ENCODE results near the gene WFDC10B.
"Not testable (repeated sequence)": the region's sequence is repeated elsewhere in the genome, so short reads cannot be mapped to it uniquely, and the experiment has no call there.

The WFDC10B gene

DNA sequence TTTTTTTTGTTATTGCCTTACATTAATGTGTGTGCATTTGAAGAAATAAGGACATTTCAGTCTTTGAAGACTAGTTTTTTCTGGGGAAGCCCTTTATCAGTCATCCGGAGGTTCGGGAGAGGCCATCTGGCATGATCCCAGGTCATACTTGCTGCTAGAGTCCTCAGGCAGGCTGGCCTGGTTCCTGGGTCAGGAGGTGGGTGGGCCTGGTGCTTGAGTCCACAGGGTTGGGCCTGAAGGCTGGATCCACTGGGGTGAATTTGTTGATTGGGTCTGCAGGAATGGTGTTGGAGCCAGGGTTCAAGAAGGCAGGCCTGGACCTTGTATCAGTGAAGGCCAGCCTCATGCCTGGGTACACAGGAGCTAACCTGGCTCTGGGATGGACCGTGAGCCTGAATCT lies 57.9 kb downstream of the WFDC10B start:
- Histone ChIP-seq H3K4me1 (ENCODE audit: control insufficient read depth in 1 of 2, insufficient read depth in 1 of 2, low read depth in 1 of 2, low read length in 1 of 2) (no peaks in the 10 kb centered on the region), H3K4me3 (ENCODE audit: low read depth in 1 of 2, low read length in 1 of 2) (no peak overlapping the region), H3K9me3 (no peaks in the 10 kb centered on the region), H3K27ac (no peak overlapping the region), H3K27me3 (no peaks in the 10 kb centered on the region), H3K36me3 (no peaks in the 10 kb centered on the region)
- TF ChIP-seq, protein P1, sequence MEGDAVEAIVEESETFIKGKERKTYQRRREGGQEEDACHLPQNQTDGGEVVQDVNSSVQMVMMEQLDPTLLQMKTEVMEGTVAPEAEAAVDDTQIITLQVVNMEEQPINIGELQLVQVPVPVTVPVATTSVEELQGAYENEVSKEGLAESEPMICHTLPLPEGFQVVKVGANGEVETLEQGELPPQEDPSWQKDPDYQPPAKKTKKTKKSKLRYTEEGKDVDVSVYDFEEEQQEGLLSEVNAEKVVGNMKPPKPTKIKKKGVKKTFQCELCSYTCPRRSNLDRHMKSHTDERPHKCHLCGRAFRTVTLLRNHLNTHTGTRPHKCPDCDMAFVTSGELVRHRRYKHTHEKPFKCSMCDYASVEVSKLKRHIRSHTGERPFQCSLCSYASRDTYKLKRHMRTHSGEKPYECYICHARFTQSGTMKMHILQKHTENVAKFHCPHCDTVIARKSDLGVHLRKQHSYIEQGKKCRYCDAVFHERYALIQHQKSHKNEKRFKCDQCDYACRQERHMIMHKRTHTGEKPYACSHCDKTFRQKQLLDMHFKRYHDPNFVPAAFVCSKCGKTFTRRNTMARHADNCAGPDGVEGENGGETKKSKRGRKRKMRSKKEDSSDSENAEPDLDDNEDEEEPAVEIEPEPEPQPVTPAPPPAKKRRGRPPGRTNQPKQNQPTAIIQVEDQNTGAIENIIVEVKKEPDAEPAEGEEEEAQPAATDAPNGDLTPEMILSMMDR (IDR thresholded peaks at IDR 0.05) = no peak

DNA sequence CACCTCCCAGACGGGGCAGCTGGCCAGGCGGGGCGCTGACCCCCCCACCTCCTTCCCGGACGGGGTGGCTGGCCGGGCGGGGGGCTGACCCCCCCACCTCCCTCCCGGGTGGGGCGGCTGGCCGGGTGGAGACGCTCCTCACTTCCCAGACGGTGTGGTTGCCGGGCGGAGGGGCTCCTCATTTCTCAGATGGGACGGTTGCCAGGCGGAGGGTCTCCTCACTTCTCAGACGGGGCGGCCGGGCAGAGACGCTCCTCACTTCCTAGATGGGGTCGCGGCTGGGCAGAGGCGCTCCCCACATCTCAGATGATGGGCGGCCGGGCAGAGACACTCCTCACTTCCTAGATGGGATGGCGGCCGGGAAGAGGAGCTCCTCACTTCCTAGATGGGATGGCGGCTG lies 59.0 kb downstream of the WFDC10B start:
- H3K27ac ChIP-seq; H3K27me3 ChIP-seq; H3K9me3 ChIP-seq; H3K36me3 ChIP-seq; H3K4me3 ChIP-seq (ENCODE audit: low read depth in 1 of 2, low read length in 1 of 2); H3K4me1 ChIP-seq (ENCODE audit: control insufficient read depth in 1 of 2, insufficient read depth in 1 of 2, low read depth in 1 of 2, low read length in 1 of 2): not testable (repeated sequence)

DNA sequence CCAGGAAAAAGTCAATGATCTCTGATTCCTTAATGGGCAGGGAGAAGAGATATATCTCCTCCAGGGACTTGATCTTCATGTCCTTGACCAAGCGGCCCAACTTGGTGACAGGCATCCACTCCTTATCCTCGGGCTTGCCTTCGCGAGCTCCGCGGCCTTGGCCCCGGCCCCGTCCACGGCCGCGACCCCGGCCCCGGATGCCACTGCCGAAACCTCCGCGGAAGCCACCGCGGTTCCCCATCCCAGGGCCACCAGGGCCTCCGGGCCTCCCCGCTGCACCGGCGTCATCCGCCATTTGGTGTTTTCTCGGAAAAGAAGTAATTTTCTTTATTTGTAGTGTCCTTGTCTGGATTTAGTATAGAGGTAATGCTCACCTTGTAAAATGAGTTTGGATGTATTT lies 63.7 kb downstream of the WFDC10B start:
- not testable (repeated sequence) for H3K9me3 ChIP-seq; H3K36me3 ChIP-seq; H3K27ac ChIP-seq; H3K4me3 ChIP-seq (ENCODE audit: low read depth in 1 of 2, low read length in 1 of 2); H3K4me1 ChIP-seq (ENCODE audit: control insufficient read depth in 1 of 2, insufficient read depth in 1 of 2, low read depth in 1 of 2, low read length in 1 of 2); H3K27me3 ChIP-seq

DNA sequence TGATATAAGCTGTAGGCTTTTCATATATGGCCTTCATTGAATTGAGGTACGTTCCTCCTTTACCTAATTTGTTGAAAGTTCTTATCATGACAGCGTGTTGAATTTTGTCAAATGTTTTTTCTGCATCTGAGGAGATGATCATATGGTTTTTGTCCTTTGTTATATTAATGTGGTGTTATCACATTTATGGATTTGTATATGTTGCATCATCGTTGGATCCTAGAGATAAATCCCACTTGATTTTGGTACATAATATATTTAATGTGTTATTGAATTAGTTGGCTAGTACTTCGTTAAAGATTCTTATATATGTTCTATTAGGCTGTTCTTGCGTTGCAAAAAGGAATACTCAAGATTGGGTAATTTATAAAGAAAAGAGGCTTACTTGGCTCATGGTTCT lies 65.1 kb downstream of the WFDC10B start:
- H3K4me1 ChIP-seq (ENCODE audit: control insufficient read depth in 1 of 2, insufficient read depth in 1 of 2, low read depth in 1 of 2, low read length in 1 of 2) = no peaks in the 10 kb centered on the region
- peaks cover 13% of the 10 kb centered on the region for H3K27me3 ChIP-seq
- TF ChIP-seq, protein P1 (IDR thresholded peaks at IDR 0.05) = no peak
- H3K36me3 ChIP-seq = no peaks in the 10 kb centered on the region
- H3K27ac ChIP-seq = no peak overlapping the region
- no peaks in the 10 kb centered on the region for H3K9me3 ChIP-seq
- no peak overlapping the region for H3K4me3 ChIP-seq (ENCODE audit: low read depth in 1 of 2, low read length in 1 of 2)

DNA sequence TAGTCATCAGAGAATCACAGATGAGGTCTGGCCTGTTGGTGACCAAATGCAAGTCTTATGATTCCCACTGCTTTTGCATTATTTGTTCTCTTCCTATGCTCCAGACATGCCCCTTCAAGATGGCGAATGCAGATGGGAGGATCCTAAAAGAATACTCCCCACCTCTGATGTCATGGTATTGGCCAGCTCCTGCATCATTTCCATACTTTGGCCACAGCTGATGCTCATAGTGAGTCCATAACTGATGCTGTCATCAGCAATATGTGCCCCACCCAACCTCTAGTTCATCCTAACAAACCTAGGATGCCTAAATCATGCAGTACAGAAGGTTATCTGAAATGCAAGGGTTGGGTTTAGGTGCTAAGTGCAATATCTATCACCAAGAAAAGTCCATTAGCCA lies 68.3 kb downstream of the WFDC10B start:
- Histone ChIP-seq H3K4me1 (ENCODE audit: control insufficient read depth in 1 of 2, insufficient read depth in 1 of 2, low read depth in 1 of 2, low read length in 1 of 2) (no peaks in the 10 kb centered on the region), H3K4me3 (ENCODE audit: low read depth in 1 of 2, low read length in 1 of 2) (no peak overlapping the region), H3K27ac (no peak overlapping the region), H3K36me3 (no peaks in the 10 kb centered on the region), H3K27me3 (peaks cover 13% of the 10 kb centered on the region), H3K9me3 (no peaks in the 10 kb centered on the region)
- TF ChIP-seq, protein P1 (IDR thresholded peaks at IDR 0.05) = no peak
